Measurements from ENCODE around the gene EFCAB8.
"Not testable (repeated sequence)": the region's sequence is repeated elsewhere in the genome, so short reads cannot be mapped to it uniquely, and the experiment has no call there.

The EFCAB8 gene

GRCh38 chr20:32914031-32914430 is 55.3 kb downstream of the EFCAB8 start:
- no peak for DNase-seq

- DNase-seq = no peak
Observed at GRCh38 chr20:32917191-32917950, 58.6 kb downstream of the EFCAB8 start.

DNA sequence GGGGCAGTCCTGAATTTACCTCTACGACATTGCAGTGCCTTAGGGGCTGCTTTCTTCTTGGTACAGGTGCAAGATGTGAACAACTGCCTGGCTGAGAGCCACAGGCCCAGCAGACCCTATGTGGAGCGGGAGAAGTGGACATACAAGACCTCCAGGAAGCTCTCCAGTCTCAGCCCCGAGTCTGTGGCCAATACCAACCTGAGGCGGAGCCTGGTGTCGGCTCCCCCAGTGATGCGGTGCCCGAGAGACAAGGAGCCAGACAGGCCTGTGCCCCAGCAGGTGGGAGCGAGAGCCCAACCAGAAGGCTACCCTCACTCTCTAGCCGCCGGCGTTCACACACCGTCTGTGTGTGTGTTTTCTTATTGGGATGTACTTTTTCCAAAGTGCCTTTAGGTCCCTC is 59.6 kb downstream of the EFCAB8 start:
- no peak for DNase-seq

GRCh38 chr20:32918751-32919150 is 60.0 kb downstream of the EFCAB8 start:
- DNase-seq = no peak

DNA sequence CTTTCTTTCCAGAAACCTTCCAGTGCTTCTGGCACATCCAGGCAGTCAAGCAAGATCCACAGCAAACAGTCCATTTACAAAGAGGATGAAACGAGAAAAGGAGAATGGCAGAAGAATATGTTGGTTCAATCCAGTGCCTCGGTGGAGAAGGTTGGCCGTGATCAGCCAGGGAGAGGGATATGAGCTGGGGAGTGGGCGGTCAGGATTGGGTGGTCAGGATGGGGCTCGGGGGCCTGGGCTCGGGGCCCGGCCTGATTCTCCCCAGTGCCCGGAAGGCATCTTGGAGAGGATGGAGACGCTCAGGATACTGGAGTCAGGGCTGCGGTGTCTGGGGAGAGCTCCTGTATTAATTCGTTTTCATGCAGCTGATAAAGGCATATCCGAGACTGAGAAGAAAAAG is 61.3 kb downstream of the EFCAB8 start:
- no peak for DNase-seq

GRCh38 chr20:32920530-32921298 is 62.0 kb downstream of the EFCAB8 start:
- no peak for DNase-seq

DNA sequence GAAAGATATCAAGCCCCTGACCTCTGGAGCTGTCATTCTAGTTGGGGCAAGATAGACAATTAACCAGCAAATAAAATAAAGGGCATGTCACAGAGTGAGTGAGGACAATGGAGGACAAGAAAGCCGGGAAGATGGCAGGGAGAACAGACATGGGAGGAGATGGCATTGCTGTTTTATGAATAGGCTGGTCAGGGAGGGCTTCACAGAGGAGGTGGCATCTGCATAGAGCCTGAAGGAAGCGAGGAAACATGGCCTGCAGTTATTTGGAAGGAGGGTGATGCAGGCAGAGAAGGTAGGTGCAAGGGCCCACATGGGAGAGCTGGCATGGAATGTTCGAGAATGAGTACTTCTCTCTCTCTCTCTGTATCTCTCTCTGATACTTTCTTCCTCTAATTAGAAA is 63.7 kb downstream of the EFCAB8 start:
- no peak for DNase-seq

GRCh38 chr20:32924781-32925180 is 66.1 kb downstream of the EFCAB8 start:
- no peak for DNase-seq

DNA sequence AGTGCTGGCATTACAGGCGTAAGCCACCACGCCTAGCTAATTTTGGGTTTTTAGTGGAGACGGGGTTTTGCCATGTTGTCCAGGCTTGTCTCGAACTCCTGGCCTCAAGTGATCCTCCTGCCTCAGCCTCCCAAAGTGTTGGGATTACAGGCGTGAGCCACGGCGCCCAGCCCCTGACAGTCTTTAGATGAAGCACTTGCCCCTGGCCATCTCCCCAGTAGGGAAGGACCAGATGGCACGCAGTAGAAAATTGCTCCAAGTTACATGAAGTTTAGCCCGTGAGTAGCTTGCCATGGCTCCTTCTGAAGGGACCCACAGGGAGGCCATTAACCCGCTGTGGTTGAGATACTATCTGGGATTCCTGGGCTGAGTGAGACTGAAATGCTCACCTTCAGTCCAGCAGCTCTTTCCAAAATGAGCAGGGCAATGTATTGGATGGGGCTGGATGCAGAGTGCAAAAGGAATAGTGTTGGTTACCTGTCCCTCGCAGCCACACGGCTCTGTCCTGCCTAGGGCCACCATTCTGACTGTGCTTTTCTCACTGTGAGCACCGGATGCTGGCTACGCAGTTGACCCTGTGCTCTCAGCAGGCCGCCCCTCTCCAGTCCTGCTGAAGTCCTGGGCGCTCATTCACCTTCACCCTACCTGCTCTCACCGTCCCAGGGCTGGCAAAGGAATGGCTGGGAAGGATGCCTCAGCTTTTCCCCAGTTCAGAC is 66.9 kb downstream of the EFCAB8 start:
- no peak for DNase-seq

DNA sequence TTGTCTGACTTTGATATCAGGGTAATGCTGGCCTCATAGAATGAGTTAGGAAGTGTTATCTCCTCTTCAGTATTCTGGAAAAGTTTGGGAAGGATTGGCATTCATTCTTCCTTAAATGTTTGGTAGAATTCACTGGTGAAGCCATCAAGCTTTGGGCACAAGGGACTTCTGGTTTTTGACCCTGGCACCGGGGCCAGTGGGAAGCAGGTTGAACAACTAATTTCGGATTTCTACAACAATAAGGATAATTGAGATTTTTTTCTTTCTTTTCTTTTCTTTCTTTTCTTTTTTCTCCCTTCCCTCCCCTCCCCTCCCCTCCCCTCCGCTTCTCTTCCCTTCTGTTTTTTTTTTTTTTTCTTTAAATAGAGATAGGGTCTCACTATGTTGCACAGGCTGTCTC is 70.4 kb downstream of the EFCAB8 start:
- DNase-seq = no peak

- no peak for DNase-seq
Observed at GRCh38 chr20:32930181-32930580, 71.5 kb downstream of the EFCAB8 start.

DNA sequence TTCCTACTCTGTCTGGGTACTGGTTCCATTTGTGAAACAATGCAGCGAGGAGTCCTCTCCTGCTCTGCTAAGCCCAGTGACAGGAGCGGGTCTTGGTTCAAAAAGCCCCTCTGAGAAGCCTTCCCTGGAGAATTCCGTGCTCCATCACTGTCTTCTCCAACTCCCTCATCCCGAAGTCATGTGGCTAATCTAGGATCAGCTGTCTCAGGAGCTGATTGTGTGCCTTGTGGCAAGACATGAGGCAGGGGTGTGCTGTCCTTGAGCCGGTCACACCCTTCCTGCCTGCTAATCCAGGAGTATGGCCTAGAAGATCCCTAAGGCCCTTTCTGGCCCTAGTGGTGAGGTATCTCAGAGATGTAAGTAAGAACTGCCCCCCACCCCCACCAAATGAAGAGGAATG is 72.0 kb downstream of the EFCAB8 start:
- no peak for DNase-seq

- DNase-seq = no peak
Observed at GRCh38 chr20:32934580-32934979, 75.9 kb downstream of the EFCAB8 start.

GRCh38 chr20:32941155-32941885 is 82.6 kb downstream of the EFCAB8 start:
- peak in 1 of 2 donors; percentile 12 for DNase-seq

- no peak for DNase-seq
Observed at GRCh38 chr20:32943490-32944052, 84.8 kb downstream of the EFCAB8 start.

DNA sequence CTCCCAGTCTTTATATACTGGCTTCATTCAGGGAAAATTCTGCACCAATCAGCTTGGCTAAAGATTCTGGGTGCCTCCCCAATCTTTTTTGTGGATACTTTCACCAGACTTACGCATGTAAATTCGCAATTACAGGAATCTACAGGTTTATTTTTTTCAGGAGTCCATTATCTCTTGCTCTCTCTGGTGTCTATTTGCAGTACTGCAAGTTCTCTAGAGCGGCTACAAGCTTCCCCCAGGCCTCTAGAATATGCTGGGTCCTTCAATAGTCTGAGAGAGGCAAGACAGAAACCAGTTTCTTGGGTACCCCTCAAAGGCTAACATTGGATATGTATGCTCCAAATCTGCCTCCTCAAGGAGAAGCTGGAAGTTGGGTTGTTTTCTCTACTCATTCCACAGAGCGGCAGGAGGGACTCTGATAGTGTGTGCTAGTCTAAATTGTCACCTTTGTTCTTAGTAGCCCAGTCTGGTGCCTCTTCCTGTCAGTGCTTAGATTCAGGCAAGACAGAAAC is 87.0 kb downstream of the EFCAB8 start:
- DNase-seq = no peak

- no peak for DNase-seq
Observed at GRCh38 chr20:32946629-32947028, 87.9 kb downstream of the EFCAB8 start.

- not testable (repeated sequence) for DNase-seq
Observed at GRCh38 chr20:32950539-32950938, 91.8 kb downstream of the EFCAB8 start.

- no peak for DNase-seq
Observed at GRCh38 chr20:32957459-32957858, 98.7 kb downstream of the EFCAB8 start.

DNA sequence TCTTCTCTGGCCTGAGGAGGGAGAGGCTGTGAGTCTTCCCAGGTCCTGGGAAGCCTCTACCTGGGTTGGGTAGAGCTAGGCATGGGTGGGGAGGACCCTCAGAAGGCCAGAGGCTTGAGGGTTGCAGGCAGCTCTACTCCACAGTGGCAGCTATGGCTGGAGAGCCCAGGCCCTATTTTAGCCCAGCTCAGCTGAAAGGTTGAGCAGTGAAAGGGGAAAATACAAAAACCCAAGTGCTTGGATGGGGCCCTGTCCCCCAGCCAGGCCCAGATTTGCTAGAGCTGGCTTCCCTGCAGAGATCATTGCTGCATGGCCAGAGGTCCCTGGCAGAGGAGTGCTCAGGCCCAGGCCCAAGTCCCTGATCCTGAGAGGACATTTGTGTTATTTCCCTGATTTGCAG is 99.9 kb downstream of the EFCAB8 start:
- no peak for DNase-seq

- no peak for DNase-seq
Observed at GRCh38 chr20:32959351-32960221, 100.9 kb downstream of the EFCAB8 start.

All from inflammatory macrophage (primary cell).